T-helper 9 cell (primary cell): ENCODE results near the gene NIPA2.

Experiments
- DNase-seq: peaks from one replicate; pipeline ENCODE4 v3.0.0-alpha.2; 2020

The NIPA2 gene

GRCh38 chr15:22903961-22904534, 65.6 kb downstream of the NIPA2 start:
- no peak for DNase-seq

DNA sequence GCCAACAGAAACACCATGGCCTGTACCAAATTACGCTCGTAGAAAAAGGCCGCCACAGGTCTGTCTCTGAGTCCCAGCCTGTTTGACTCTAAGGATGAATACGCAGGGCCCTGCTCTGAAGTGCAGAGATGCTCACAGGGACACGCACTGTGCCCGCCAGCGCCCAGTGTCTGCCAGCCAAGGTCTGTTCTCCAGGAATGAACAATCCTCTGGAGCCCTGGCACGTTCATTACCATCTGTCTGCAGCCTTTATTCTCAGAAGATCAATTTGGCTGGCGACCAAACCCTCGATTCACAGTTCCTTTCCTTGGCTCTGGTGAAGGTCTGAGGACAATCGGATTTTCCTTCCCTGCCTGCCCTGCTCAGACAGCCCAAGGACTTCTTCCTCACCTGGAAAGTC, 66.3 kb downstream of the NIPA2 start:
- DNase-seq = no peak

DNA sequence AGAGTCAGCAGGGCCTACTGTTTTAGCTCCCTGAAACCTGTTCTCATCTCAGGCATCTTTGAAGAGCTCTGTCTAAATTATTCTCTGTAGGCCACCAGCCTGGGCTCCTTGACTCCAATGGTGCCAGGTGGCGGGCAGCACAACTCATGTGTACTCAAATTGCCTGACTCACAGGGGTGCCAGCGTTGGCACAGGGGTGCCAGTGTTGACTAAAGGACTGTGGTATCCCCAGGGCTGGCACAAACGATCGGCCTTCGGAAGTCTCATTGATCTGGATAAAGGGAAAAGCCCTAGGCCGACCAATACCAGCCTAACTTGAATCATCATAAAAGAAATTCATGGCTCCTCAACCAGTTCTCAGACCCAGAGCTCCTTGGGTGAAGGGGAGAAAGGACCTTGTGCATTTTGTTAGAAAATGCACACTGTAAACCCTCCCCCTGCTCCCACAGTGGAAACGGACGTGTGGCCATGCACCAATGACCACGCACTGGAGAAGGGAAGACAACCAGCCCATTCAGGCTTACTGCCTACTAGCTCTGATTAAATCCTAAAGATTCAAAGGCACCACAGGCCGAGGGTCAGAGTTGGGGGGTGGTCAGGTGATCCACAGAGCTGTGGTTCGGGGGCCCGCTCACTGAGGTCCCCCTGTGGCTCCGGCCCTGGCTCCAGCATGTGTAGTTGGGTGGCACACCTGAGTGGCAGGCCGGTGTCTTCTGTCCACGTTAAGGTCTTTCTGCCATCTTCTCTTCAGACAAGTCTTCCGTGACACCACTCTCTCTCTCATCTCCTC, 68.9 kb downstream of the NIPA2 start:
- no peak for DNase-seq

DNA sequence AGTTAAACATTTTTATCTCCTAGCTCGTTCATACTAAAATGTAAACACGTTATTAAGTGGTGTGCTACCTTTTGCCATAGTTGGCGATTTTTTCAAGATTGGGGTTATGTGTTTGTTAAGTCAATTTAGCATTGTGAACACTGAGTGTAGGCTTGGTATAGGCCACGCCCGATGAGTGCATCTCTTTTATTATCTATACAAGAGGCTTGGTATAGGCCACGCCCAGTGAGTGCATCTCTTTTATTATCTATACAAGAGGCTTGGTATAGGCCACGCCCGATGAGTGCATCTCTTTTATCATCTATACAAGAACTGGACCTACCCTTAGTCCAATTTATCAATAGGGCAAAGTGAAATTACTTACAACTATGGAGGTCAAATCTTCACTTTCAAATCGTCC, 70.4 kb downstream of the NIPA2 start:
- DNase-seq = no peak

DNA sequence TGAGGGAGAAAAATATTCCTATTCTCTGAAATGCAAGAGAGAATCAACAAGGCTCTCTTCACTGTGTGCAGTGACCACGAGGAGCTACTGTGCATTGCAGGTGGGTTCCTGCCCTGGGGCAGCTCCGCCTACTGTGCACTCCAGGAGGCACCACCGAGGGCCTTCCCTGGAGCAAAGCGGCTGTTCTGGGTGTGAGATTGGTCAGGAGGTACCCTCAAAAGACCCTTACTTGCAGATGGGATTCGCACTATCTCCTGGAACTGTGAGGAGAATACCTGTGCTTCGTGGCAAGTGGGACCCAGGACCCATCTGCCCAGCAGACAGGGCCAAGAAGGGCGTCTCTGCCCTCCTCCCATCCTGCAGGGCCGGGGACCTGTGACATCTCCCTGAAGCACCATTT, 72.8 kb downstream of the NIPA2 start:
- DNase-seq = no peak

DNA sequence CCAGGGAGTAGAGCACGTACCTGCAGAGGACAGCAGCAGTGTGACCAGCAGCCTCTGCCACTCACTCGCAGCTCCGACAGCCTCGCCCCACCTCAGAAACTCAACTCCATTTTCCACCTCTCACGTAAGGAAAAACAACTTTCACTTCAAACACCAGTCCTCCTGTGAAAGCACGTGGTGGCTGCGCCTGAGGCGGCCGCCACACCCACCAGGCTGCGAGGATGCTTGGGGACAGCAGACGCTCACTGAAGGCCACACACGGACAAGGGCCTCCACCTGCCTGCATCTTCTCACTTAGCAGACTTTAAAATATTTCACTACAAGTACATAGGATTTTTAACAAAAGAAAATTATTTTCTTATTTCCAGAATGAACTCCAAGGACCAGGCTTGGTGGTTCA, 73.8 kb downstream of the NIPA2 start:
- DNase-seq = no peak

DNA sequence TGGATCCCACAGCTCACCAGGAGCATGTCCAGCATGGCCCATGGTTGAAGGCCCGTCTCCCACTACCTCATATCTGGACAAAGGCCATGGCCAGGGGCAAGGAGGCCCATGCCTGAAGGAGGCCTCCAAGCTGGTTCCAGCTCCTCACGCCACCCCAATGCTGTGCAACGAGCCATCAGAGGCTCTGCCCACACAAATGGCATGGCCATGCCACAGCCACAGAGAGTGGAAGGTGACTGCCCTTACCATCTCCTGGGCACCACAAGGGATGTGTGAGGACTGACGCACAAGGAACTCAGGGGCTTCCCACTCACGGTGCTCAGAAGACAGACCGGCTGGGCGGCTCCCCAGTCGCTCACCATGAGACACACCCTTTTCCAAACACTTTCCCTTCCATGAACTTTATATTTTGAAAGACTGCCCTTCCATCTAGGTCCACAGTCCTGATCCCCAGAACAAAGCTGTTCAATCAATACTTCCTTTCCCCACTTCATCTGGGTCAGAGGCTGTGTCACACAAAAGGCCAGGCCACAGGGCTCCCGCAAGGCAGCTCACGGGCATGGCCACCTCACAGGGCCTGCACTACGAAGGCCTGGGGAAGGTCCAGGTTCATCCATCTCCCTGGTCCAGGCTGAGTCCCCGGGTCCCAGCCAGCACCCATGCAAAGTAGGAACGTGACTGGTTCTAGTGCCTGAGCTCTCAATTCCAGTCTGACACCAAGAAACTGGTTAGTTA, 75.3 kb downstream of the NIPA2 start:
- no peak for DNase-seq

DNA sequence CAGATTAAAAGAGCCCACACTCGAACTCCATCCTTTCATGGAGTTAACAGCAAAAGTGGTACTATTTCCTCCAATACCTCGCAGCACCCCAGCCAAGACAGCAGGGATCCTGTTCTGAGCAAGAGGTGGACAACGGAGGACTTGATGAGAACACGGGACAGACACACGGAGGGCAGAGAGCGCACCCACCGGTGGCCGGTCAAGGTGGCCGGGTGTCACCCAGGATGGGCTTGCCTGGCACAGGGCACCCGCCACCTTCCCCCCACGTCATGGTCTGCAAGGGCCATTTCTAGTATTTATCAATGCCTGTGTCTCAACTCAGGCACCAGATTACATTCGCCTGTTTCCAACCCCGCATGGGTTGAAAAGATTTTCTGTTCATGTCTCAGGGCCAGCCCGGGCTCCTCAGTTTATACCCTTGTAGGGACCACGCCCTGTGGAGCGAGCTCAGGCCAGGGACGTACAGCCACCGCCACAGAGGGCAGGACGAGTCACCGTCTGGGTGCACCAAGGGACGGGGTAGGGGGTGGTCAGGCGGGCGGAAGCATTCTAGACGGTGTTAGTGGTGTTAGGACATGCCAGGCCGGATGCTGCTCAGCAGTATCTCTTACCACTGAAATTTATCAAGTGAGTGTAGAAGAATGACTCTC, 77.5 kb downstream of the NIPA2 start:
- no peak for DNase-seq

DNA sequence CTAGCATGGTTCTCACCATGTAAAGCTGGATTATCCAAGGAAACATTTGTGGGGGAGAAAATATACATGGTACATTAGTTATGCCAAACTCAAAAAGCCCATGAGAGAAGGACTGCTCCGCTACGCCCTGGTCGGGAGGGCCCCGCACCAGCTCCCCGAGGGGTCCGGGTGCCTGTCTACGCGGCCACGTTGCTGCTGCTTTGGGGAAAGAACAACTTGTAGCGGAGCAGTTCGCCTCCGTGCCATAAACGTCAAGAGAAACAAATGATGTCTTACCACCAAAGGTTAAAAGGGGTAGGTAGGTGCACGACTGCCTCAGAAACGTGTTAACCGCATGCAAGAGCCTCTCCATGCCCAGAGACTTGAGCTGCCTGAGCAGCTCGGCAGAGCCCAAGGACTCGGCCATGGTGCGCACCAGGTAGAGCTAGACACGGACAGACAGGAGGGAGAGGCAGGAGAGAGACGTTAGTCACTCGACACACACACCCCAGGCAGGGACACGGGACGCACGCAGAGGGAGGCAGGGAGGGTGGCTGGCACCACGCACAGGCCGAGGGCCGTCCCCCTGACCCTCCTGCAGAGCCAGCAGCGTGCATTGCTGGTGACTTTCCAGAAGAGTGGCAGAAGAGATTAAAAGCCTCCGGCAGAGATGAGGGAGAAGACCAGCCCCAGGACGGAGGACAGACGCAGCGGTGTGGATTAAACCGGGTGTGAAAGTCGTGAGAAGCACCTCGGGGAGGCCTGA, 78.3 kb downstream of the NIPA2 start:
- DNase-seq = no peak

DNA sequence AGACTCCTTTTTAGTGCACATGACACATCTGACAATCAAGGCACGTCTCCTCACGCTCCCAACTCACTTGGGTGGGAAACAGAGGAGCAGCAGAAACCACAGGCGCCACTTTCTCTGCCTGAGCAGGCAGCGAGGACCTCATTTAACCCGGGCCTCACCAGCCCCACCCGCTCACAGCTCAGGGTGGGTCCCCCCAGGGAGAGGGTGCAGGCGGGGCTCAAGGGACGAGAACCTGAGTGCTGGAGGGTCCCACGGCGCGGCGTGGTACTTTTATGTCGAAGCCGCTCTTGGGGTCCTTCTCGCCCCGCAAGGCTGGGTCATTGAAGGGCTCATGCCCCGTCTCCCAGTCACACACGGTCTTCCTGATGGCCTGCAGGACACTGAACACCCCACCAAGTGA, 79.1 kb downstream of the NIPA2 start:
- DNase-seq = no peak
